CD14-positive monocyte (primary cell): ENCODE results near the gene LIN7B. TPM values are rescaled to one million over a fixed set of nuclear protein-coding genes. Genes with fewer than 3 reads are reported as not detected.

Source experiments
- DNase-seq, 3 donors: peaks; one replicate each; pipeline ENCODE4 v3.0.0-alpha.2; 2011 to 2022
- H2AFZ ChIP-seq: 2 replicates; pipeline ENCODE4 v1.6.0; 2012; ENCODE audit warnings: mild to moderate bottlenecking, low read depth, low read length, inconsistent platforms; ENCODE audit not compliant: insufficient read depth, poor library complexity, severe bottlenecking
- H3K27ac ChIP-seq, 2 donors: 1 replicate in 1 of 2; 2 replicates in 1 of 2; pipeline ENCODE4 v1.5.1; 2012 to 2013; ENCODE audit warnings: low read length in 2 of 2, control low read depth in 1 of 2, inconsistent platforms in 1 of 2, low read depth in 1 of 2, mild to moderate bottlenecking in 1 of 2
- H3K27me3 ChIP-seq, 2 donors: one replicate each; pipeline versions ENCODE4 v1.6.0 to v1.6.1; 2011 to 2013; ENCODE audit warnings: low read length in 2 of 2; ENCODE audit not compliant: control insufficient read depth in 2 of 2, insufficient read depth in 2 of 2
- H3K36me3 ChIP-seq, 2 donors: replicated peaks in 1 of 2; 1 replicate in 1 of 2; 2 replicates in 1 of 2; pipeline versions ENCODE4 v1.5.1 to v1.6.1; 2012 to 2013; ENCODE audit warnings: low read length in 2 of 2, control low read depth in 1 of 2, inconsistent platforms in 1 of 2, mild to moderate bottlenecking in 1 of 2; ENCODE audit not compliant: insufficient read depth in 2 of 2, control insufficient read depth in 1 of 2
- H3K4me1 ChIP-seq, 2 donors: 1 replicate in 1 of 2; 2 replicates in 1 of 2; pipeline versions ENCODE4 v1.5.1 to v1.6.1; 2012 to 2013; ENCODE audit warnings: low read length in 2 of 2, control low read depth in 1 of 2, inconsistent platforms in 1 of 2, mild to moderate bottlenecking in 1 of 2, moderate library complexity in 1 of 2; ENCODE audit not compliant: insufficient read depth in 2 of 2, control insufficient read depth in 1 of 2
- H3K4me2 ChIP-seq: replicated peaks from 2 replicates; pipeline ENCODE3; 2012; ENCODE audit warnings: low read length, moderate library complexity, mild to moderate bottlenecking; ENCODE audit not compliant: poor library complexity, severe bottlenecking; ENCODE audit errors: extremely low read depth
- H3K4me3 ChIP-seq, 3 experiments: fragments of 200-600 bp in 1 of 3; sonication (generic) in 1 of 3; replicated peaks in 1 of 3; 1 replicate in 2 of 3; 2 replicates in 1 of 3; pipeline ENCODE4 v1.5.1; 2011 to 2013; ENCODE audit warnings: low read length in 3 of 3, mild to moderate bottlenecking in 3 of 3, control low read depth in 2 of 3, low read depth in 2 of 3, inconsistent platforms in 1 of 3, moderate library complexity in 1 of 3
- H3K79me2 ChIP-seq: 2 replicates; pipeline ENCODE4 v1.6.0; 2012; ENCODE audit warnings: mild to moderate bottlenecking, control low read depth, inconsistent platforms, low read length, moderate library complexity; ENCODE audit not compliant: insufficient read depth
- H3K9ac ChIP-seq: 2 replicates; pipeline ENCODE4 v1.6.0; 2017; ENCODE audit warnings: low read length, mild to moderate bottlenecking; ENCODE audit not compliant: insufficient read depth, poor library complexity, severe bottlenecking
- H3K9me3 ChIP-seq, 2 donors: replicated peaks in 1 of 2; 1 replicate in 1 of 2; 2 replicates in 1 of 2; pipeline versions ENCODE4 v1.5.1 to v1.6.1; 2012 to 2013; ENCODE audit warnings: low read length in 2 of 2, control low read depth in 1 of 2; ENCODE audit not compliant: control insufficient read depth in 1 of 2, insufficient read depth in 1 of 2
- H4K20me1 ChIP-seq: 2 replicates; pipeline ENCODE4 v1.6.0; 2012; ENCODE audit warnings: mild to moderate bottlenecking, low read length, control low read depth, moderate library complexity; ENCODE audit not compliant: insufficient read depth
- H3K27ac Mint-ChIP-seq, 7 donors: one replicate each; pipeline ENCODE4 v1.8.0; 2020; ENCODE audit warnings: mild to moderate bottlenecking in 7 of 7, mixed read lengths in 7 of 7, moderate library complexity in 6 of 7, inconsistent platforms in 2 of 7
- H3K27me3 Mint-ChIP-seq, 3 donors: one replicate each; pipeline ENCODE4 v1.8.0; 2021 to 2022; ENCODE audit warnings: low read depth in 3 of 3, mild to moderate bottlenecking in 3 of 3, mixed read lengths in 3 of 3, moderate library complexity in 3 of 3, inconsistent platforms in 1 of 3
- H3K36me3 Mint-ChIP-seq, 2 donors: one replicate each; pipeline ENCODE4 v1.8.0; 2020; ENCODE audit warnings: mixed read lengths in 2 of 2, inconsistent platforms in 1 of 2, mild to moderate bottlenecking in 1 of 2
- H3K4me1 Mint-ChIP-seq: one replicate; pipeline ENCODE4 v1.8.0; 2020; ENCODE audit warnings: mild to moderate bottlenecking, mixed read lengths
- H3K4me3 Mint-ChIP-seq, 2 donors: one replicate each; pipeline ENCODE4 v1.8.0; 2020; ENCODE audit warnings: mild to moderate bottlenecking in 2 of 2, mixed read lengths in 2 of 2, moderate library complexity in 1 of 2
- H3K9me3 Mint-ChIP-seq, 7 donors: one replicate each; pipeline ENCODE4 v1.8.0; 2020 to 2022; ENCODE audit warnings: mixed read lengths in 7 of 7, mild to moderate bottlenecking in 6 of 7, moderate library complexity in 6 of 7, inconsistent platforms in 2 of 7
- WGBS: methylation state at CpG from one replicate; pipeline ENCODE4 v1.1.5; 2013; ENCODE audit warnings: missing lambda C conversion rate; ENCODE audit not compliant: insufficient coverage; 5-methylcytosine and 5-hydroxymethylcytosine counted together
- intact Hi-C, 2 donors: fragments of 100-400 bp; cut with micrococcal nuclease; formaldehyde crosslinking; loops; one replicate each; pipeline versions ENCODE4 v1.15.0 to v1.15.1; 2023
- polyA plus RNA-seq, 3 donors: library from polyadenylated mRNA; depleted of rRNA in 1 of 3; unstranded in 2 of 3; stranded (reverse) in 1 of 3; fragments of 300-500 nt in 2 of 3; fragments of >200 nt in 1 of 3; fragmentation: Illumina TruSeq in 2 of 3; gene quantifications; 1 replicate in 2 of 3; 2 replicates in 1 of 3; pipeline ENCODE4 v1.2.3, GENCODE V29; 2012 to 2021
- TF ChIP-seq, protein P1 (sequence below): fragments of 200-600 bp; IDR thresholded peaks from one replicate; pipeline ENCODE4 v1.8.0; 2022; ENCODE audit warnings: antibody characterized with exemption, mild to moderate bottlenecking

LIN7B gene
- polyA plus RNA-seq, 3 donors, result 4.1 to 9.2 (median 4.2) TPM

DNA sequence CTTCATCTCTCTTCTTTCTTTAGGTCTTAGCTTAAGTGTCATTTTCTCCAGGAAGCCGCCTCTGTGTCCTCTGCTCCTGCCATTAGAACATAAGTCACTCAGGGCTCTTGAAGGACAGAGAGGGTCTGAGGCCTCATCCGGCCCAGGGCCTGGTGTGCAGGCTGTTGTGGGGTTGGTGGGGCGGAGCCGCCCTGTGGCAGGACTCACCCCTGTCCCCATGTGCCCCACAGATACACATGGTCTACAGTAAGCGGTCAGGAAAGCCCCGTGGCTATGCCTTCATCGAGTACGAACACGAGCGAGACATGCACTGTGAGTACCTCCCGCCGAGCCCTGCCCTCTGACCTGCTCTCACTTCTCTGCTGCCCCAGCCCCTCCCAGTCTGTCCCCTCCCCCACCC lies 13.0 kb upstream of the LIN7B start:
- DNase-seq, result no peak
- intact Hi-C loops, result no loop called here
- Histone ChIP-seq H3K27me3 (no peaks in the 10 kb centered on the region), H3K9me3 (no peaks in the 10 kb centered on the region), H3K9ac (no peak overlapping the region), H2AFZ (no peak overlapping the region), H3K4me3 (no peak overlapping the region), H3K36me3 (peaks cover 85 to 98% of the 10 kb centered on the region in 2 donors), H4K20me1 (peaks cover 90% of the 10 kb centered on the region), H3K79me2 (peaks cover 12% of the 10 kb centered on the region), H3K4me2 (no peak overlapping the region), H3K27ac (no peak overlapping the region), H3K4me1 (no peaks in the 10 kb centered on the region)
- peak overlapping the region in 2 of 7 donors; percentile 10 to 38 for H3K27ac Mint-ChIP-seq
- H3K4me3 Mint-ChIP-seq, result no peak overlapping the region
- TF ChIP-seq, protein P1, sequence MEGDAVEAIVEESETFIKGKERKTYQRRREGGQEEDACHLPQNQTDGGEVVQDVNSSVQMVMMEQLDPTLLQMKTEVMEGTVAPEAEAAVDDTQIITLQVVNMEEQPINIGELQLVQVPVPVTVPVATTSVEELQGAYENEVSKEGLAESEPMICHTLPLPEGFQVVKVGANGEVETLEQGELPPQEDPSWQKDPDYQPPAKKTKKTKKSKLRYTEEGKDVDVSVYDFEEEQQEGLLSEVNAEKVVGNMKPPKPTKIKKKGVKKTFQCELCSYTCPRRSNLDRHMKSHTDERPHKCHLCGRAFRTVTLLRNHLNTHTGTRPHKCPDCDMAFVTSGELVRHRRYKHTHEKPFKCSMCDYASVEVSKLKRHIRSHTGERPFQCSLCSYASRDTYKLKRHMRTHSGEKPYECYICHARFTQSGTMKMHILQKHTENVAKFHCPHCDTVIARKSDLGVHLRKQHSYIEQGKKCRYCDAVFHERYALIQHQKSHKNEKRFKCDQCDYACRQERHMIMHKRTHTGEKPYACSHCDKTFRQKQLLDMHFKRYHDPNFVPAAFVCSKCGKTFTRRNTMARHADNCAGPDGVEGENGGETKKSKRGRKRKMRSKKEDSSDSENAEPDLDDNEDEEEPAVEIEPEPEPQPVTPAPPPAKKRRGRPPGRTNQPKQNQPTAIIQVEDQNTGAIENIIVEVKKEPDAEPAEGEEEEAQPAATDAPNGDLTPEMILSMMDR, result no peak
- 93% methylated on average over 6 of the region's 12 CpGs for WGBS
- H3K9me3 Mint-ChIP-seq, result peaks cover 0 to 1% (median 0%) of the 10 kb centered on the region in 7 donors
- H3K27me3 Mint-ChIP-seq, result no peaks in the 10 kb centered on the region
- H3K36me3 Mint-ChIP-seq, result peaks cover 70 to 93% of the 10 kb centered on the region in 2 donors
- H3K4me1 Mint-ChIP-seq, result no peaks in the 10 kb centered on the region

DNA sequence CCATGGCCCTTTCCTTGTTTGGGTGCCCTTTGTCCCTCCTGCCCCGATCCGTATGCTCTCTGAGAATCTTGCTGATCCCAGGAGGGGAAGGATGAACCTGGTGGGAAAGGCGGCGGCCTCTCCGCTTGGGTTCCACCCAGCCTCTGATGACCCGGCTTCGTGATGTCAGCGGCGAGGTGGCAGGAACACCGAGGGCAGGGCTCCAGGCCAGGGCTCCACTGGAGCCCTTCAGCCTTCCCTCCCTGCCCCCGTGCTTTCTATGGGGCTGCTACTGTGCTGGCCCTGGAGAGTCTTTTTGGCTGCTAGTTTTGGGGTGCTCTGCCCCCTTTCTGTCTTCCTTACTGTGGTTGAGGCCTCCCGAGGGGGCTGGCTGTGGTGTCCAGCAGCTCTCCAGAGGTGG lies 11.9 kb upstream of the LIN7B start:
- H3K79me2 ChIP-seq, result peaks cover 12% of the 10 kb centered on the region
- no peaks in the 10 kb centered on the region for H3K27me3 Mint-ChIP-seq

More for the DNA sequence above, 11.9 kb upstream of the LIN7B start:
- Histone ChIP-seq H3K4me2 (no peak overlapping the region), H3K9me3 (no peaks in the 10 kb centered on the region), H4K20me1 (peaks cover 90% of the 10 kb centered on the region), H3K36me3 (peaks cover 86 to 98% of the 10 kb centered on the region in 2 donors), H3K9ac (no peak overlapping the region), H3K27ac (no peak overlapping the region), H3K27me3 (no peaks in the 10 kb centered on the region), H2AFZ (no peak overlapping the region), H3K4me3 (no peak overlapping the region), H3K4me1 (no peaks in the 10 kb centered on the region)
- Mint-ChIP-seq H3K9me3 (peaks cover 0 to 1% (median 0%) of the 10 kb centered on the region in 7 donors), H3K27ac (peak overlapping the region in 1 of 7 donors; percentile 55), H3K4me1 (no peaks in the 10 kb centered on the region), H3K36me3 (peaks cover 72 to 93% of the 10 kb centered on the region in 2 donors), H3K4me3 (no peak overlapping the region)
- DNase-seq, result no peak
- TF ChIP-seq, protein P1, result no peak
- intact Hi-C loops, result no loop called here
- 93% methylated on average over 10 of the region's 12 CpGs for WGBS
